Panc1 (cell line): ENCODE data around the gene SCN9A. TPM values are rescaled to one million over a fixed set of nuclear protein-coding genes. Genes with fewer than 3 reads are reported as not detected.
A peak's percentile ranks its signal among the peaks of the same experiment; 100 is the strongest.

Experiments
- ATAC-seq: fragments of 200-7000 bp; cut with Tn5 transposase; 2 replicates; pipeline ENCODE4 v1.9.1; 2020; ENCODE audit warnings: mild to moderate bottlenecking, moderate library complexity
- BruUV-seq: library from RNA; stranded (reverse); fragments of 400-500 nt; replicated peaks from 2 replicates; lab custom pipeline; 2021; lab: Mats Ljungman, UMichigan
- CTCF ChIA-PET: fragments of 300-600 bp; sonication (Branson Sonifier 250); formaldehyde crosslinking; loops from one replicate; lab custom pipeline; 2022; ENCODE audit warnings: antibody characterized with exemption; lab: Charles Lee
- POLR2A ChIA-PET: fragments of 300-600 bp; sonication (Branson Sonifier 250); formaldehyde crosslinking; loops from one replicate; lab custom pipeline; 2022; ENCODE audit warnings: antibody characterized with exemption; lab: Charles Lee
- DNase-seq: peaks from one replicate; pipeline ENCODE4 v3.0.0-alpha.2; 2010; ENCODE audit warnings: low read depth, low spot score
- H3K27ac ChIP-seq: 2 replicates; pipeline ENCODE4 v1.5.1; 2011; ENCODE audit warnings: mild to moderate bottlenecking, low read length, inconsistent platforms
- H3K27me3 ChIP-seq: fragments of 200-500 bp; sonication (Bioruptor generic); 2 replicates; pipeline ENCODE4 v1.6.0; 2014; ENCODE audit warnings: low read length, inconsistent platforms; ENCODE audit not compliant: control insufficient read depth, insufficient read depth
- H3K36me3 ChIP-seq: fragments of 200-500 bp; sonication (Bioruptor generic); 2 replicates; pipeline ENCODE4 v1.5.1; 2014; ENCODE audit warnings: inconsistent platforms, mild to moderate bottlenecking, low read length, moderate library complexity; ENCODE audit not compliant: control insufficient read depth, insufficient read depth
- H3K4me1 ChIP-seq: 2 replicates; pipeline ENCODE4 v1.5.1; 2011; ENCODE audit warnings: inconsistent platforms, mild to moderate bottlenecking, low read length, moderate library complexity; ENCODE audit not compliant: control insufficient read depth, insufficient read depth
- H3K4me3 ChIP-seq, 2 experiments: 2 replicates each; pipeline ENCODE4 v1.5.1; 2011 to 2012; ENCODE audit warnings: low read depth in 2 of 2, low read length in 2 of 2, mild to moderate bottlenecking in 2 of 2, inconsistent platforms in 1 of 2, moderate library complexity in 1 of 2
- H3K9me3 ChIP-seq: fragments of 200-500 bp; sonication (Bioruptor generic); 2 replicates; pipeline ENCODE4 v1.5.1; 2014; ENCODE audit warnings: low read depth, mild to moderate bottlenecking, inconsistent platforms, low read length, moderate library complexity; ENCODE audit not compliant: control insufficient read depth, insufficient read depth
- CTCF ChIP-seq: fragments of 450-650 bp; IDR thresholded peaks from 2 replicates; pipeline ENCODE4 v1.5.1; 2017; ENCODE audit warnings: mild to moderate bottlenecking
- POLR2AphosphoS5 ChIP-seq: IDR thresholded peaks from 2 replicates; pipeline ENCODE4 v1.6.1; 2012; ENCODE audit warnings: mild to moderate bottlenecking, low read depth, low read length, moderate library complexity
- REST ChIP-seq, 2 experiments: IDR thresholded peaks; 2 replicates each; pipeline ENCODE4 v1.6.1; 2011 to 2012; ENCODE audit warnings: low read depth in 2 of 2, control low read depth in 1 of 2, low read length in 1 of 2, mild to moderate bottlenecking in 1 of 2, moderate library complexity in 1 of 2; ENCODE audit not compliant: insufficient read depth in 1 of 2
- SIN3A ChIP-seq: IDR thresholded peaks from 2 replicates; pipeline ENCODE4 v1.6.1; 2012; ENCODE audit warnings: low read depth, mild to moderate bottlenecking, low read length, moderate library complexity, borderline replicate concordance; ENCODE audit not compliant: insufficient read depth
- TCF7L2 ChIP-seq: IDR thresholded peaks from 2 replicates; pipeline ENCODE4 v1.6.1; 2011; ENCODE audit warnings: mild to moderate bottlenecking, low read depth, low read length, inconsistent platforms
- in situ Hi-C: cut with HindIII; loops from 2 replicates; pipeline ENCODE4 v1.10.0; 2016; ENCODE audit warnings: low sequenced_read_pairs, low pct_unique_long_range_greater_than_20kb
- intact Hi-C: fragments of 100-400 bp; cut with micrococcal nuclease; formaldehyde crosslinking; loops from one replicate; pipeline ENCODE4 v1.10.0; 2022; ENCODE audit not compliant: unreplicated experiment
- total RNA-seq: library from RNA; stranded (reverse); gene quantifications from one replicate; pipeline ENCODE4 v1.2.1, GENCODE V29; 2021; ENCODE audit not compliant: unreplicated experiment

Gene SCN9A
- total RNA-seq, 1 experiment from 2014 or later = 0.10 TPM

- Histone ChIP-seq H3K36me3 (no peaks in the 10 kb centered on the region), H3K4me3 (no peak overlapping the region), H3K4me1 (no peaks in the 10 kb centered on the region), H3K27me3 (no peaks in the 10 kb centered on the region), H3K9me3 (no peaks in the 10 kb centered on the region), H3K27ac (no peak overlapping the region)
- intact Hi-C loops = no loop called here
- BruUV-seq = no TSS peak
- CTCF ChIA-PET = interaction anchor here (0.5 kb wide), 1 partner anchor 1182 kb away, joined by 4 read pairs; the partner anchor contains the start of gene SCN3A
- POLR2A ChIA-PET = no interaction called here
- in situ Hi-C loops = no loop called here
- TF ChIP-seq TCF7L2 (no peak), SIN3A (no peak), REST (IDR thresholded peaks at IDR 0.05; ENCODE audit: insufficient read depth in 1 of 2, low read depth in 2 of 2, low read length in 1 of 2) (no peak), POLR2AphosphoS5 (no peak)
- no peak for DNase-seq
- ATAC-seq = no peak
Observed at GRCh38 chr2:166385313-166385712, 9.6 kb upstream of the SCN9A start.

GRCh38 chr2:166384774-166385173 lies 9.0 kb upstream of the SCN9A start:
- Histone ChIP-seq H3K4me1 (no peaks in the 10 kb centered on the region), H3K36me3 (no peaks in the 10 kb centered on the region), H3K27me3 (no peaks in the 10 kb centered on the region), H3K4me3 (no peak overlapping the region), H3K27ac (no peak overlapping the region), H3K9me3 (no peaks in the 10 kb centered on the region)
- ChIA-PET POLR2A (no interaction called here), CTCF (no interaction called here)
- DNase-seq (no peak), ATAC-seq (no peak)
- TF ChIP-seq REST (IDR thresholded peaks at IDR 0.05; ENCODE audit: insufficient read depth in 1 of 2, low read depth in 2 of 2, low read length in 1 of 2) = no peak
- TF ChIP-seq CTCF = peak; percentile 62
- TF ChIP-seq TCF7L2 = no peak
- no peak for TF ChIP-seq SIN3A
- in situ Hi-C loops (no loop called here), intact Hi-C loops (no loop called here)
- BruUV-seq = no TSS peak
